ENCODE results near the gene STX16. TPM values are rescaled to one million over a fixed set of nuclear protein-coding genes. Genes with fewer than 3 reads are reported as not detected.

The STX16 gene
- total RNA-seq, 1 donor from 2014 or later = 24.7 TPM

DNA sequence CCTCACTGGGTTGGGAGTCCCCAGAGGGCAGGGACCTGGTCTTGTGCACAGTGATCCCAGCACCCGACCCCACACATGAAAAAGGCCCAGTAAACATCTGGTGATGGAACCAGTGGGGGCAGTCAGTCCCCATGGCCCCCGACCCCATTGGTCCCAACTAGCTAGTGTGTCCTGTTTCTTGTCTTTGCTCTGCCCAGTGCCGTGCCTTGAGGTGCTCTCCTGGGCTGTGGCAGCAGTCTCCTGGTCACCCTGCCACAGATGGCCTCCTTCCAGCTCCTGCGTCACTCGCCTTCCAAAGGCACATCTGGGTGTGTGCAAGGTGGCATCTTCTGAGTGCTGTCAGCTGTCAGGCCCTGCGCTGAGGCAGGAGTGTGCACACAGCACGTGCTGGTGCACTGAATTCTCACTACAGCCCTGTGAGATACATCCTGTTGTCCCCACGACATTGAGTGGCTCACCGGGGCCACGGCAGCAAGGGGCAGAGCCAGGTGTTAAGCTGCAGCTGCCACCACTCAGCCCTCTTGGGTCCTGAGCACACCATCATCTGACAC is 45.4 kb downstream of the STX16 start:
- no peaks in the 10 kb centered on the region for H3K27me3 ChIP-seq
- H3K4me3 ChIP-seq = no peak overlapping the region
- no peak for TF ChIP-seq CTCF (IDR thresholded peaks at IDR 0.05)
- intact Hi-C loops (cut with DNase I) = no loop called here
- H3K36me3 ChIP-seq = peaks cover 34 to 35% of the 10 kb centered on the region in 2 donors
- H3K27ac ChIP-seq = no peak overlapping the region
- peaks cover 9 to 15% of the 10 kb centered on the region in 2 donors for H3K4me1 ChIP-seq
- no peak for DNase-seq (ENCODE audit: low spot score in 2 of 2)
- H3K9me3 ChIP-seq = no peaks in the 10 kb centered on the region

GRCh38 chr20:58697201-58697866 is 46.3 kb downstream of the STX16 start:
- Histone ChIP-seq H3K9me3 (no peaks in the 10 kb centered on the region), H3K4me1 (peaks cover 9 to 15% of the 10 kb centered on the region in 2 donors), H3K36me3 (peaks cover 34 to 44% of the 10 kb centered on the region in 2 donors), H3K27ac (no peak overlapping the region), H3K4me3 (no peak overlapping the region), H3K27me3 (no peaks in the 10 kb centered on the region)
- DNase-seq (ENCODE audit: low spot score in 2 of 2) = no peak
- intact Hi-C loops (cut with DNase I) = no loop called here
- TF ChIP-seq CTCF (IDR thresholded peaks at IDR 0.05) = no peak

DNA sequence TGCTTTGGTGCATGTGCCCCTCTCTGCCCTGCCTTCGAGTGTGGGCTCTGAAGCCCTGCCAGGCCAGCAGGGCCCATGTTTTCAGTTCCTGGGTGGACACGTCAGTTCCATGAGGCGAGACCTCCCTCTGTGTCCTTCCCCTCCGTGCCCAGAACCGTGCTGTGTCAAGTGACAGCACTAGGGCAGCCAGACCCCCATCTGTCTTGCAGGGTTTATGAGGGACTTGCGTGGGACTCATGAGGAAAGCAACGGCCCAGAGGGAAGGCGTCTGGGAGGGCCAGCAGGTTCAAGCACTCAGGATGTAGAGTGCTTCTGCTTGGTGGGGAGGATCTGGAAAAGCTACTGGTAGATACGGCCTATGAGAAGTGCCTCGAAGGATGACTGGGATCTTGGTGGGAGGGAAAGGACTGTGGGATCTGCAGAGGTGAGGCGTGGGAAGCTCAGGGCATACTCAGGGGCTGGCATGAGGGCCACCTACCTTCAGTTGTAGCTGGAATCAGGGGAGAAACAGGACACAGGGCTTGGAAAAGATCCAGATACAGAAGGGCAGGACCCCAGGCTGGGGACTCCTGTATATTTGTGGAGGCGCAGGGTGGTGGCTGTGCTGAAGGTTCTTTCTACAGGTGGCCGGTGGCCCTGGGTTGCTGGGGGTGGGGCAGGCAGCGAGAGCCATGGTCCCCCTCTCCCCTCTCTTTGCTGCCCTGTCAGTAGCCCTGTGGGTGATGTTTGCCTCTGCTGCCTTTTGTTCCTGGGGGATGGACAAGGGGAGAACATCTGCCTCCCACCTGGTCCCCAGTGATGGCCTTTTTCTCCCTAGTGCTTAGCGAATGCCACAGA is 47.0 kb downstream of the STX16 start:
- Histone ChIP-seq H3K9me3 (no peaks in the 10 kb centered on the region), H3K36me3 (peaks cover 34 to 51% of the 10 kb centered on the region in 2 donors), H3K27ac (no peak overlapping the region), H3K4me1 (peaks cover 9 to 15% of the 10 kb centered on the region in 2 donors), H3K4me3 (no peak overlapping the region), H3K27me3 (no peaks in the 10 kb centered on the region)
- no peak for DNase-seq (ENCODE audit: low spot score in 2 of 2)
- intact Hi-C loops (cut with DNase I) = no loop called here
- no peak for TF ChIP-seq CTCF (IDR thresholded peaks at IDR 0.05)

- peaks cover 42 to 60% of the 10 kb centered on the region in 2 donors for H3K36me3 ChIP-seq
- peak overlapping the region in 1 of 2 donors; percentile 14 for H3K27ac ChIP-seq
- no peak for TF ChIP-seq CTCF (IDR thresholded peaks at IDR 0.05)
- peaks cover under 1 to 7% of the 10 kb centered on the region in 2 donors for H3K4me1 ChIP-seq
- no peaks in the 10 kb centered on the region for H3K9me3 ChIP-seq
- no peak overlapping the region for H3K4me3 ChIP-seq
- no peak for DNase-seq (ENCODE audit: low spot score in 2 of 2)
- intact Hi-C loops (cut with DNase I) = no loop called here
- no peaks in the 10 kb centered on the region for H3K27me3 ChIP-seq
These were observed 47.9 kb downstream of the STX16 start for GRCh38 chr20:58698741-58699622.

DNA sequence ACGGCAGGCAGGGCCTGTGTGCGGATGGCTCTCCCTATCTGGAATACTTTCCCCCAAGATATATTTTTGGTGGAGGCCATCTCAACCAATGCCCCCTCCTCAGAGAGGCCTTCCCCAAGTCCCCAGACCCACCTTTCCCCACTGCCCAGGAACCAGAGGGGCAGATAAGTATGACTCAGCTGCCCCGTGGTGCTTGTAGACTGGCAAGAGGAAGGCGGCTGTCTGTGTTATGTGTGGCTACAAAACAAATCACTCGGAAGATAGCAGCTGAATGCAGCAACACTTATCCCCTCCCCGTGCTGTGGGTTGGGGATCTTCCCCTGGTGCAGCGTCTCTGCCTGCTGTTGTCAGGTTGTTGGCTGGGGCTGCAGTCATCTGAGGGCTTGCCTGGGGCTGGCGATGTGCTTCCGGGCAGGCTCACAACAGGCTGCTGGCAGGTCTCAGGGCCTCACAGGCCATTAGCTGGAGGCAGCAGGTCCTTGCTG is 48.6 kb downstream of the STX16 start:
- H3K9me3 ChIP-seq = no peaks in the 10 kb centered on the region
- no peak for DNase-seq (ENCODE audit: low spot score in 2 of 2)
- peaks cover 48 to 63% of the 10 kb centered on the region in 2 donors for H3K36me3 ChIP-seq
- no peak for TF ChIP-seq CTCF (IDR thresholded peaks at IDR 0.05)
- H3K4me1 ChIP-seq = peaks cover 0 to 1% of the 10 kb centered on the region in 2 donors
- intact Hi-C loops (cut with DNase I) = no loop called here
- no peak overlapping the region for H3K27ac ChIP-seq
- no peak overlapping the region for H3K4me3 ChIP-seq
- H3K27me3 ChIP-seq = no peaks in the 10 kb centered on the region
